Neural progenitor cell (in vitro differentiated cells): ENCODE measurements around the gene NUDT16L1. TPM values are rescaled to one million over a fixed set of nuclear protein-coding genes. Genes with fewer than 3 reads are reported as not detected.

Source experiments
- DNase-seq: peaks from one replicate; pipeline ENCODE4 v3.0.0-alpha.2; 2016; ENCODE audit warnings: low spot score
- H2AFZ ChIP-seq: fragments of 200-600 bp; sonication (generic); replicated peaks from 2 replicates; pipeline ENCODE4 v1.6.1; 2016; ENCODE audit warnings: antibody characterized with exemption
- H3F3A ChIP-seq: fragments of 200-600 bp; sonication (generic); 2 replicates; pipeline ENCODE4 v1.6.1; 2016; ENCODE audit warnings: antibody characterized with exemption, low read depth
- H3K27ac ChIP-seq: fragments of 200-600 bp; sonication (generic); 2 replicates; pipeline ENCODE4 v1.5.1; 2016; ENCODE audit warnings: mild to moderate bottlenecking
- H3K27me3 ChIP-seq: fragments of 200-600 bp; sonication (generic); 2 replicates; pipeline ENCODE4 v1.6.1; 2016; ENCODE audit warnings: mild to moderate bottlenecking, moderate library complexity
- H3K36me3 ChIP-seq: fragments of 200-600 bp; sonication (generic); 2 replicates; pipeline ENCODE4 v1.5.1; 2016
- H3K4me1 ChIP-seq: fragments of 200-600 bp; sonication (generic); 2 replicates; pipeline ENCODE4 v1.6.1; 2016; ENCODE audit warnings: mixed run types
- H3K4me2 ChIP-seq: fragments of 200-600 bp; sonication (generic); 2 replicates; pipeline ENCODE4 v1.6.1; 2016
- H3K4me3 ChIP-seq: fragments of 200-600 bp; sonication (generic); 2 replicates; pipeline ENCODE4 v1.5.1; 2016
- H3K79me2 ChIP-seq: fragments of 200-600 bp; sonication (generic); 2 replicates; pipeline ENCODE4 v1.6.1; 2016; ENCODE audit warnings: low read depth
- H3K9ac ChIP-seq: fragments of 200-600 bp; sonication (generic); 2 replicates; pipeline ENCODE4 v1.6.1; 2016
- H3K9me3 ChIP-seq: fragments of 200-600 bp; sonication (generic); 2 replicates; pipeline ENCODE4 v1.5.1; 2016; ENCODE audit warnings: low read depth
- H4K20me1 ChIP-seq: fragments of 200-600 bp; sonication (generic); 2 replicates; pipeline ENCODE4 v1.6.1; 2016; ENCODE audit warnings: low read depth
- H3K27ac Mint-ChIP-seq: 3 replicates; pipeline ENCODE4 v1.8.0; 2021; ENCODE audit warnings: mixed read lengths
- H3K27me3 Mint-ChIP-seq: 2 replicates; pipeline ENCODE4 v1.8.0; 2022; ENCODE audit warnings: low read depth, mild to moderate bottlenecking, inconsistent platforms, moderate library complexity, mixed read lengths; ENCODE audit not compliant: insufficient read depth
- H3K36me3 Mint-ChIP-seq: 3 replicates; pipeline ENCODE4 v1.8.0; 2021; ENCODE audit warnings: mixed read lengths
- H3K4me1 Mint-ChIP-seq: 3 replicates; pipeline ENCODE4 v1.8.0; 2021; ENCODE audit warnings: mixed read lengths
- H3K4me3 Mint-ChIP-seq: 3 replicates; pipeline ENCODE4 v1.8.0; 2021; ENCODE audit warnings: mild to moderate bottlenecking, moderate library complexity, mixed read lengths
- H3K9me3 Mint-ChIP-seq: 3 replicates; pipeline ENCODE4 v1.8.0; 2020; ENCODE audit warnings: mixed read lengths
- CTCF ChIP-seq: fragments of 200-600 bp; sonication (generic); IDR thresholded peaks from 2 replicates; pipeline ENCODE4 v1.5.1; 2017; ENCODE audit warnings: antibody characterized with exemption, mild to moderate bottlenecking
- EZH2 ChIP-seq: fragments of 200-600 bp; sonication (generic); IDR thresholded peaks from 2 replicates; pipeline ENCODE4 v1.6.1; 2017; ENCODE audit warnings: antibody characterized with exemption, mild to moderate bottlenecking, moderate library complexity
- EZH2phosphoT487 ChIP-seq: fragments of 200-600 bp; sonication (generic); IDR thresholded peaks from 2 replicates; pipeline ENCODE4 v1.6.1; 2017; ENCODE audit warnings: antibody characterized with exemption
- total RNA-seq: library from RNA; depleted of rRNA; stranded (reverse); fragments of >200 nt; gene quantifications from 2 replicates; pipeline ENCODE4 v1.2.3, GENCODE V29; 2015; ENCODE audit warnings: low replicate concordance

NUDT16L1 gene
- total RNA-seq, 1 donor from 2014 or later: 10.9 TPM

GRCh38 chr16:4675864-4676786, 17.2 kb upstream of the NUDT16L1 start:
- H3K9ac ChIP-seq: peak overlapping the region; percentile 20
- no peaks in the 10 kb centered on the region for H3K4me1 ChIP-seq
- DNase-seq: no peak
- H3K4me3 ChIP-seq: no peak overlapping the region
- H3K27ac ChIP-seq: no peak overlapping the region
- H3K4me2 ChIP-seq: no peak overlapping the region
- no peak overlapping the region for H2AFZ ChIP-seq
- Mint-ChIP-seq H3K4me1 (no peaks in the 10 kb centered on the region), H3K27ac (peak overlapping the region; percentile 63), H3K27me3 (peaks cover 2% of the 10 kb centered on the region), H3K9me3 (no peaks in the 10 kb centered on the region), H3K4me3 (no peak overlapping the region), H3K36me3 (peaks cover 3% of the 10 kb centered on the region)
- H3K27me3 ChIP-seq: no peaks in the 10 kb centered on the region
- no peaks in the 10 kb centered on the region for H3F3A ChIP-seq
- H4K20me1 ChIP-seq: peaks cover 3% of the 10 kb centered on the region
- no peaks in the 10 kb centered on the region for H3K36me3 ChIP-seq
- no peaks in the 10 kb centered on the region for H3K79me2 ChIP-seq
- TF ChIP-seq EZH2 (no peak), EZH2phosphoT487 (no peak), CTCF (no peak)
- no peaks in the 10 kb centered on the region for H3K9me3 ChIP-seq

- Mint-ChIP-seq H3K27me3 (peaks cover 2% of the 10 kb centered on the region), H3K9me3 (no peaks in the 10 kb centered on the region), H3K4me1 (no peaks in the 10 kb centered on the region), H3K27ac (no peak overlapping the region), H3K36me3 (peaks cover 3% of the 10 kb centered on the region), H3K4me3 (no peak overlapping the region)
- Histone ChIP-seq H2AFZ (no peak overlapping the region), H3K4me3 (no peak overlapping the region), H3F3A (no peaks in the 10 kb centered on the region), H3K9ac (no peak overlapping the region), H3K27ac (no peak overlapping the region), H3K4me1 (no peaks in the 10 kb centered on the region), H4K20me1 (peaks cover 3% of the 10 kb centered on the region), H3K79me2 (no peaks in the 10 kb centered on the region), H3K4me2 (no peak overlapping the region), H3K9me3 (no peaks in the 10 kb centered on the region), H3K36me3 (no peaks in the 10 kb centered on the region), H3K27me3 (no peaks in the 10 kb centered on the region)
- TF ChIP-seq EZH2phosphoT487 (no peak), CTCF (no peak), EZH2 (no peak)
- DNase-seq: no peak
Measured at GRCh38 chr16:4676831-4677230, 16.5 kb upstream of the NUDT16L1 start.

GRCh38 chr16:4677390-4677789, 16.0 kb upstream of the NUDT16L1 start:
- no peak overlapping the region for H3K27ac ChIP-seq
- no peaks in the 10 kb centered on the region for H3K27me3 ChIP-seq
- no peak for DNase-seq
- no peak overlapping the region for H3K9ac ChIP-seq
- peaks cover 3% of the 10 kb centered on the region for H4K20me1 ChIP-seq
- no peak overlapping the region for H3K4me3 ChIP-seq
- Mint-ChIP-seq H3K4me1 (no peaks in the 10 kb centered on the region), H3K36me3 (peaks cover 2% of the 10 kb centered on the region), H3K4me3 (no peak overlapping the region), H3K9me3 (no peaks in the 10 kb centered on the region), H3K27ac (no peak overlapping the region), H3K27me3 (peaks cover 2% of the 10 kb centered on the region)
- no peaks in the 10 kb centered on the region for H3K79me2 ChIP-seq
- H3F3A ChIP-seq: no peaks in the 10 kb centered on the region
- no peak overlapping the region for H2AFZ ChIP-seq
- H3K9me3 ChIP-seq: no peaks in the 10 kb centered on the region
- H3K36me3 ChIP-seq: no peaks in the 10 kb centered on the region
- TF ChIP-seq EZH2 (no peak), CTCF (no peak), EZH2phosphoT487 (no peak)
- H3K4me2 ChIP-seq: no peak overlapping the region
- no peaks in the 10 kb centered on the region for H3K4me1 ChIP-seq
